ENCODE data around the gene FOXP1. TPM values are rescaled to one million over a fixed set of nuclear protein-coding genes. Genes with fewer than 3 reads are reported as not detected.

FOXP1 gene
- total RNA-seq, 1 donor, result 195 TPM

GRCh38 chr3:71111784-71112440, 471.6 kb downstream of the FOXP1 start:
- H2AFZ ChIP-seq (ENCODE audit: low read length), result no peak overlapping the region
- no peak overlapping the region for H3K4me3 ChIP-seq (ENCODE audit: insufficient read depth, low read length)
- peak overlapping the region; percentile 98 for H3K27ac ChIP-seq (ENCODE audit: low read depth, low read length)
- TF ChIP-seq CTCF (IDR thresholded peaks at IDR 0.05; ENCODE audit: extremely low read depth, low read depth, low read length), result no peak
- H3K4me2 ChIP-seq (ENCODE audit: insufficient read depth, low read length), result no peak overlapping the region
- no peaks in the 10 kb centered on the region for H3K9me3 ChIP-seq (ENCODE audit: low read depth, low read length)
- peaks cover 77% of the 10 kb centered on the region for H3K79me2 ChIP-seq (ENCODE audit: insufficient read depth, low read length)
- no peak for DNase-seq (ENCODE audit: insufficient read length, low spot score, missing footprints)
- H3K27me3 ChIP-seq (ENCODE audit: insufficient read depth, low read length), result no peaks in the 10 kb centered on the region
- H3K36me3 ChIP-seq (ENCODE audit: insufficient read depth, low read length), result peaks cover 23% of the 10 kb centered on the region
- H4K20me1 ChIP-seq (ENCODE audit: insufficient read depth, low read length), result no peaks in the 10 kb centered on the region
- peaks cover 46% of the 10 kb centered on the region for H3K4me1 ChIP-seq (ENCODE audit: insufficient read depth, low read length)

DNA sequence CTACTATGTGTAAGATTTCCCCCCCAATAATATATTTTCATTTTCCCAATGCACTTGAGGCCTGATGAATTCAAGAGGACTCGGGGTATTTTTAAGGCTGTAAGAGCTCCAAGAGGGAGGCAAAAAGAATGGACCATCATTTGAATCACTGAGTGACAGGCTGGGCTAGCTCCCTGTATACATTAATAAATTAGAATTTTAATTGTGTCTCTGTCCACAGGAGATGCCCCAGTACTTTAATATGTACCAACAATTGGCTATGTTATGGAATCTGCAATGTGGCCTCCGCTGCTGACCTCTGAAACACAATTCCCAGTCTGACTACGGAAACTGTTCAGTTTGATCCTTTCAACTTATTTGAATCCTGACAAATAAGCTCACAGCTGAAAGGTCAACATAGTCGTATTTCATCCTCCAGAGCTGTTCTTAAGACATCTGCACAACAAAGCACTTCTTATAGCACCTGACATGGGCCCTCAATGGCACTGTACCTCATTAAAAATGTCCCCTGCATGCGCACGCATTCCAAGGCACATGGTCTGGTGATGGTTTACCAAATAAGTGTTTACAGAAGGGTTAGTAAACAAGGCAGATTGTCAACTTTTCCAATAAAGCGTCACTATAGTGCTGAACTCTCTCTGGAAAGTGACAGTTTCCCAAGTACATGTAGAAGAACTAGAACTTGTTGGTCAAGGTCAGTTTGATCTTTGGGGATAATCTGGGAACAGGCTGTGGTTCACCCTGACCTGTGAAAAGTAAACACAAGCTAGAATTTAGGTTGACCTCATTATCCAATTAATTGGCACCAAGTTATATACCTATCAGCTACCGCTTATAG, 472.9 kb downstream of the FOXP1 start:
- H3K27me3 ChIP-seq (ENCODE audit: insufficient read depth, low read length), result no peaks in the 10 kb centered on the region
- H3K4me2 ChIP-seq (ENCODE audit: insufficient read depth, low read length), result no peak overlapping the region
- no peaks in the 10 kb centered on the region for H3K9me3 ChIP-seq (ENCODE audit: low read depth, low read length)
- H4K20me1 ChIP-seq (ENCODE audit: insufficient read depth, low read length), result no peaks in the 10 kb centered on the region
- peak overlapping the region; percentile 98 for H3K27ac ChIP-seq (ENCODE audit: low read depth, low read length)
- no peak for TF ChIP-seq CTCF (IDR thresholded peaks at IDR 0.05; ENCODE audit: extremely low read depth, low read depth, low read length)
- peaks cover 23% of the 10 kb centered on the region for H3K36me3 ChIP-seq (ENCODE audit: insufficient read depth, low read length)
- H3K4me1 ChIP-seq (ENCODE audit: insufficient read depth, low read length), result peaks cover 42% of the 10 kb centered on the region
- H2AFZ ChIP-seq (ENCODE audit: low read length), result no peak overlapping the region
- peaks cover 77% of the 10 kb centered on the region for H3K79me2 ChIP-seq (ENCODE audit: insufficient read depth, low read length)
- H3K4me3 ChIP-seq (ENCODE audit: insufficient read depth, low read length), result no peak overlapping the region
- DNase-seq (ENCODE audit: insufficient read length, low spot score, missing footprints), result no peak

GRCh38 chr3:71109977-71110285, 473.6 kb downstream of the FOXP1 start:
- H3K27me3 ChIP-seq (ENCODE audit: insufficient read depth, low read length), result no peaks in the 10 kb centered on the region
- peak overlapping the region; percentile 48 for H3K4me3 ChIP-seq (ENCODE audit: insufficient read depth, low read length)
- peak overlapping the region; percentile 87 for H3K4me2 ChIP-seq (ENCODE audit: insufficient read depth, low read length)
- H3K36me3 ChIP-seq (ENCODE audit: insufficient read depth, low read length), result peaks cover 23% of the 10 kb centered on the region
- peaks cover 80% of the 10 kb centered on the region for H3K79me2 ChIP-seq (ENCODE audit: insufficient read depth, low read length)
- no peak overlapping the region for H2AFZ ChIP-seq (ENCODE audit: low read length)
- no peak for DNase-seq (ENCODE audit: insufficient read length, low spot score, missing footprints)
- peak overlapping the region; percentile 98 for H3K27ac ChIP-seq (ENCODE audit: low read depth, low read length)
- TF ChIP-seq CTCF (IDR thresholded peaks at IDR 0.05; ENCODE audit: extremely low read depth, low read depth, low read length), result no peak
- H3K4me1 ChIP-seq (ENCODE audit: insufficient read depth, low read length), result peaks cover 45% of the 10 kb centered on the region
- no peaks in the 10 kb centered on the region for H4K20me1 ChIP-seq (ENCODE audit: insufficient read depth, low read length)
- H3K9me3 ChIP-seq (ENCODE audit: low read depth, low read length), result no peaks in the 10 kb centered on the region
